NCI-H146 (cell line): ENCODE data around the gene MACF1.
"Not testable (repeated sequence)": the region's sequence is repeated elsewhere in the genome, so short reads cannot be mapped to it uniquely, and the experiment has no call there.

Experiments used
- DNase-seq: peaks from one replicate; lab custom pipeline; 2025; lab: John Stamatoyannopoulos, UW

The MACF1 gene

GRCh38 chr1:39177706-39178105 lies 26.8 kb upstream of the MACF1 start:
- DNase-seq: no peak

- no peak for DNase-seq
Measured at GRCh38 chr1:39178541-39179431, 25.7 kb upstream of the MACF1 start.

- DNase-seq: no peak
Measured at GRCh38 chr1:39181311-39181710, 23.2 kb upstream of the MACF1 start.

- no peak for DNase-seq
Measured at GRCh38 chr1:39182804-39183203, 21.7 kb upstream of the MACF1 start.

- peak; percentile 72 for DNase-seq
Measured at GRCh38 chr1:39183503-39184353, 20.8 kb upstream of the MACF1 start.

- DNase-seq: no peak
Measured at GRCh38 chr1:39184354-39184818, 20.1 kb upstream of the MACF1 start.

- DNase-seq: no peak
Measured at GRCh38 chr1:39187275-39188046, 17.0 kb upstream of the MACF1 start.

- DNase-seq: no peak
Measured at GRCh38 chr1:39189592-39190041, 14.9 kb upstream of the MACF1 start.

GRCh38 chr1:39190096-39190495 lies 14.4 kb upstream of the MACF1 start:
- no peak for DNase-seq

GRCh38 chr1:39194398-39195051 lies 10.0 kb upstream of the MACF1 start:
- no peak for DNase-seq

- DNase-seq: no peak
Measured at GRCh38 chr1:39195166-39196111, 9.1 kb upstream of the MACF1 start.

GRCh38 chr1:39196244-39197215 lies 8.0 kb upstream of the MACF1 start:
- no peak for DNase-seq

- DNase-seq: no peak
Measured at GRCh38 chr1:39199593-39199992, 4.9 kb upstream of the MACF1 start.

GRCh38 chr1:39205102-39205780 lies 746 bp downstream of the MACF1 start:
- DNase-seq: no peak

GRCh38 chr1:39205781-39206464 lies 1.4 kb downstream of the MACF1 start:
- no peak for DNase-seq

GRCh38 chr1:39208360-39208759 lies 3.9 kb downstream of the MACF1 start:
- not testable (repeated sequence) for DNase-seq

- no peak for DNase-seq
Measured at GRCh38 chr1:39210649-39211048, 6.2 kb downstream of the MACF1 start.

GRCh38 chr1:39212499-39212898 lies 8.0 kb downstream of the MACF1 start:
- no peak for DNase-seq
